T follicular helper cell (primary cell): Measurements from ENCODE around the gene PRXL2B.

Experiments
- DNase-seq: peaks from one replicate; pipeline ENCODE4 v3.0.0-alpha.2; 2020; ENCODE audit warnings: low read depth

PRXL2B gene

DNA sequence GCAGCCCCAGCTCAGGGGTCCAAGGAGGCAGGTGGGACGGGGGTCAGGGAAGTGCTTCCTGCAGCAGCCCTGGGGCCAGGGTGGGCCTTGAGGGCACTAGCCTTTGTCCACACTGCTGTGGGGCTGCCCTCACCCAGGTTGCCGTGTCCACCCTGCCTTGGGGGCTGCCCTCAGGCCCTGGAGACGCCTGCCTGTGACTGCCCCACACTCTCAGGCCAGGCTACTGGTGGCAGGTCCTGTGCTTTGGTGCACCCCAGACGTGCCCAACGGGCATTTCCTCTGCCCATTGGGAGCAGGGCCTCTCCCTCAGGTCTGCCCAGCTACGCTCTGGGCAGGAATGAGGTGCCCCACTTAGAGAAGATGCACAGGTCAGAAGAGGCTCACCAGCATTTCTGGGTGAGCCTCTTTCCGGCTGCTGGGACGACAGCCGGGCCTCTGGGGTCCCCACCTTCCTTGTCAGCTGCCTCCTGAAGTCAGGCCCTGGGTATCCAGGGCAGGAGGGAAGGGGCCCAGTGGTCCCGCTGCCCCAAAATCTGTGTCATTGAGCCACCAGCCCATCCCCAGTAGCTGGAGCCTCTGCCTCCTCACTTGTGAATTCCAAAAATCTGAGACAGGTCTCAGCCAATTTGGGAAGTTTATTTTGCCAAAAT is 48.9 kb downstream of the PRXL2B start:
- DNase-seq: no peak

DNA sequence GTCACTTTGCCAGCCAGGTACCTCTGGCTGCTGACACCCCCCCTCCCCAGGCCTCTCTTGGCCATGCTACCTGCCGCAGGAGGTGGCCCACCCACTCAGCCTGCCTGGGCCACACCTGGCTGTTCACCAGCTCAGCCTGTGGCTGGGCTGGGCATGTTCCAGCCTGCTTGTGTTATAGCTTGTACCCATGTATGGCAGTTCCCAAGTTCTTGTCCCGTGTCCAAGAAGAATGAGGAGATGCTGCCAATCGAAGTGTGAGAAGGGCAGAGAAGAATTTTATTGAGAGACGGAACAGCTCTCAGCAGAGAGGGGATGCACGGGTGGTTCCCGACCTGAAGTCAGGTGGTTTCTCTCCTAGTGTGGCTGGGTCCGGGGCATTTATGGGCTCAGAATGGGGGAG is 50.2 kb downstream of the PRXL2B start:
- no peak for DNase-seq

DNA sequence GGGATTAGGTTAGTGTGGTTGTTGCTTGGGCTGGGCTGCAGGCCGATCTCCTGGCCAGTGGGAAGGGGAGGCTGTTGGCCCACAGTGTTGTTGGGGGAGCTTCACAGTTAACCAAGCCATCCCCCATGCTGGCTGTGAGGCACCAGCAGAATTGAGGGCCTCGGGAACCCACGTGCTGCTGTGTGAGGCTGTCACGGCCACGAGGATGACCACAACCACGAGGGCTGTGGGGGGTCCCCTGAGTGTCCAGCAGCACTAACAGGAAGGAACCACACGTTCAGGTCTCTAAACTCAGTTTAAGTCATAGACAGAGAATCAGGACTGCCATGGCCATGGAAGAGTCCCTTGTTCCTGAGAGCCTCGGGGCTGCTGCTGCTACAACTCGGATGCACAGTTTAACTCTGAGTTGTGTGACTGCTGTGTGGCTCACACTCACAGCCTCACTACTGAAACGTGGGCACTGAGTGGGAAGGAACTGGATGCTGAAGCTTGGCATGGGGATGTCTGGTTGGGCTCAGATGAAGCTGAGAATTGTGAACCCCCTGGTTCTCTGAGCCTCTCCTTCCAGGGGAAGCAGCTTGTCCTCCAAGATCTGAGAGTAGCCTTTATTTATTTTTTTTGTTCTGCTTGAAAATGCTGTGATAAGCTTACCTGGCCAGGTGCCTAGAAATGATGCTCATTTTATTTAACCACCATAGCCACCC is 51.0 kb downstream of the PRXL2B start:
- no peak for DNase-seq

DNA sequence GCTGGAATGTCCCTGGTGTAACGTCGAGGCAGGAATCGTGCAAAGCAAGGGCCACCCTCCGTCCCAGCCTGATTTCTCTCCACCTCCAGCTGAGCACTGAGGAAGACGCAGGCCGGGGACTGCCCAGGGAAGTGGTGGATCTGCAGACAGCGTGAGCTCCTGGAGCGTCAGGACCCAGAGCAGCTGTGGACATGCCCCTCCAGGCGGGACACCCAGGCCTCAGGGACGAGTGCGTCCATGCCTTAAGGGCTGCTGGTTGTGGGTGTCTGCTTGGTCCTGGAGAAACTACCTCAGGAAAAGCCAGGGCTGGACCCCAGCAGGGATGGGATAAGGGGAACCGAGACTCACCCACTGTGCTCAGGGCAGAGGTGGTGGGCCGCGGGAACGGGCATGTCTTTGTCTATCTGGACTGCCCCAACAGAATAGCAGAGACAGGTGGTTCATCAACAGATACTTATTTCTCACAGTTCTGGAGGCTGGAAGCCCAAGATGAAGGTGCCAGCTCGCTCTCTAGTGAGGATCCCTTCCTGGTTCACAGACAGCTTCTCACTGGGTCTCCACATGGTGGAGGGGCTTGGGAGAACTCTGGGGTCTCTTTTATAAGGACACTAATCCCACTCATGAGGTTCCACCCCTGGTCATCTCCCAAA is 52.0 kb downstream of the PRXL2B start:
- no peak for DNase-seq

DNA sequence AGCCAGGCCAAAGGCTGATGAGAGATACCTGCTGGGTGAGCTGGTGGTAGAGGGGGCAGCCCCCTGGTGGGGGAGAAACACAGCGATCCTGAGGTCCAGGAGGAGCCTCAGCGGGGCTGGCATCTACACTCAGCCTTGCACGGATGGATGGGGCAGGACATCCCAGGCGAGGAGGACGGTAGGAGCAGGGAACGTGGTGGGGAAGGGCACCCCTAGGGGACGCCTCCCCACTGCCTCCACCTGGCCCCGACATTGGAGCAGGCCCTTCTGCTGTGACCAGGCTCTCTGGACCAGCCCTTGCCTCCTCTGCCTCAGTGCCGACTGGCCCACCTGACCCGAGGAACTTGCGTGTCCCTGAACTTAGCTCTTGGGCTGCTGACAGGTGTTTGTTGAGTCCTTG is 52.6 kb downstream of the PRXL2B start:
- no peak for DNase-seq

DNA sequence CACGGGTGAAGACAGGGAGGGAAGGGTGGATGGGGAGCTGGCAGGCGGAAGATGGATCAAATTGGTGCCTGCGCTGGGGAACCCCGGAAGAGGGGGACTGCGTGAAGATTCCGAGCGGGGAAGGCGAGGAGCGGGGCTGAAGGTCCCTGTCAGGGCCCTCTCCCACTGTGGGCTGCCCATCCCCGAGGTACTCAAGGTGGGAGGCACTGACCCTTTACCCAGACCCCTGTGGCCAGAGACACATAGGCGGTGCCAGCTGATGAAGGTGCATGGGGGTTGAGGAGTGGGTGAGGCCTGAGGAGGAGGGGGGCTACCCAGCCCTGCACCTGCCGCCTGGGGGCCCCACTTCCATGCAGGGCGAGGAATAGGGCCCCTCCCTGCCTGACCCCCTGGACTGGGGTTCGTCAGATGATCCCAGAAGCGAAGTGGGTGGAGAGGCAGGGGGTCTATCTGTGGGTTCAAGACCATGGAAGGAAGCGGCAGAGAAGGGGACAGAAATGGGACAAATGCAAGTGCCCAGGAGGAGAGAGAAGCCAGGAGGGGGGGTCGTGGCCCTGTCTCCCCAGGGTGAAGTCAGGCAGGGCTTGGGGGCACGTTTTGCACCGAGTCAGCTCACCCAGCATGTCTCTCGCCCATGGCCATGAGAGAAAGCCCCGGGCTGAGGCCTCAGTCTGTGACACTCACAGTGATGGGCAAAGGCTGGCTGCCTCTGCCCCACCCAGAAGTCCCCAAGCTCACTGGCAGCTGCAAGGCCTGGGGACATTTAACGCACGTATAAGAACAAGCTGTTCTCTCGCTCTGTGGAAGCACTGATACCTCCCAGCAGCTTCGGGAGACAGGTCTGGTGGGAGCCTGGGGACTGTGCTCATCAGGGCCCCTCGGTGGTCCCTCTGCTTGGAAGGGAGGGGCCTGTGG is 53.3 kb downstream of the PRXL2B start:
- no peak for DNase-seq

DNA sequence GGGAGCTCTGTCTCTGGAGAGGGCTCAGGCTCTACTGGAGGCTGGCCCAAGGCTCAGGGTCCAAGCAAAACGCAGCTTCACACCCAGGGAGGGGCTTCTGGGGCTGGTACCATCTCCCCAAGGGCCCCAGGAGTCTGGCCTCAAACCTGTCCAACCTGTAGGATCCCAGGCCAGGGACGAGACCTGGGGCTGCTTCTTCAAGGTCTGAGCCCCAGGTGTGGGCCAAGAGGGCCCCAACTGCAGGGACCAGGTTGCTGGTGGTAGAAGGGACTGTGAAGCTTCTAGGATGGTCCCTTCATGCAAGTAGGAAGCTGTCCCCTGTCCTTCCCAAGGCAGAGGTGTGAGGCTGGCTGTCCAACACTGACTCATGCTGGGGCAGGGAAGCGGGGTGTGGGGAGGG is 54.0 kb downstream of the PRXL2B start:
- DNase-seq: no peak
